Mesothelial cell of epicardium (in vitro differentiated cells): ENCODE measurements around the gene KLRG1. TPM values are rescaled to one million over a fixed set of nuclear protein-coding genes. Genes with fewer than 3 reads are reported as not detected.

Experiments
- DNase-seq, 2 experiments: peaks; one replicate each; pipeline ENCODE4 v3.0.0; 2021; ENCODE audit warnings: low spot score in 2 of 2; ENCODE audit not compliant: unreplicated experiment in 2 of 2
- H3K27ac Mint-ChIP-seq: 2 replicates; pipeline ENCODE4 v1.8.0; 2021; ENCODE audit warnings: mixed read lengths
- H3K27me3 Mint-ChIP-seq: 2 replicates; pipeline ENCODE4 v1.8.0; 2021; ENCODE audit warnings: low read depth, mixed read lengths
- H3K36me3 Mint-ChIP-seq: 2 replicates; pipeline ENCODE4 v1.8.0; 2021; ENCODE audit warnings: mixed read lengths
- H3K4me1 Mint-ChIP-seq: 2 replicates; pipeline ENCODE4 v1.8.0; 2021; ENCODE audit warnings: mixed read lengths
- H3K4me3 Mint-ChIP-seq: 2 replicates; pipeline ENCODE4 v1.8.0; 2021; ENCODE audit warnings: mild to moderate bottlenecking, moderate library complexity, mixed read lengths
- H3K9me3 Mint-ChIP-seq: 2 replicates; pipeline ENCODE4 v1.8.0; 2021; ENCODE audit warnings: mixed read lengths
- total RNA-seq: library from RNA; stranded (reverse); gene quantifications from 3 replicates; pipeline ENCODE4 v1.2.1, GENCODE V29; 2021
- TF ChIP-seq, protein P1 (sequence below): fragments of 200-600 bp; sonication (generic); IDR thresholded peaks from one replicate; pipeline ENCODE4 v1.5.0; 2021; ENCODE audit warnings: antibody characterized with exemption; ENCODE audit not compliant: unreplicated experiment

The KLRG1 gene
- total RNA-seq, 1 donor from 2014 or later, result 2.0 TPM

DNA sequence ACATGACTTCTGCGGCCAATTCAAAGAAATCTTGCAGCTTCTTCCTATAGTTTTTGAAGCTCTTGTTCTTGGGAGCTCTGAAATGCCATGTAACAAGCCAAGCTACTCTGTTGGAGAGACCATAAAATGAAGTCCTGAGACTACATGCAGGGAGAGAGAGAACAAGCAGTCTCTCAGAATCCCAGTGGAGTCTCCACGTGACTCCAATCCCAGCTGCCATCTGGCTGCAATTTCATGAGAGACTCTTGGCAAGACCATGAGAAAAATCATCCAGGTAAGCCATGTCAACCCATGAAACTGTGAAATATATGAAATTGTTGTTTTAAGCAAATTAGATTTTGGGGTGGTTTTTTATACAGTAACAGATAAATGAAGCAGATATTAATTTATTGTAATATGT, 54.4 kb downstream of the KLRG1 start:
- Mint-ChIP-seq H3K4me1 (no peaks in the 10 kb centered on the region), H3K4me3 (no peak overlapping the region), H3K27me3 (no peaks in the 10 kb centered on the region), H3K36me3 (no peaks in the 10 kb centered on the region), H3K27ac (no peak overlapping the region), H3K9me3 (peaks cover 11% of the 10 kb centered on the region)
- TF ChIP-seq, protein P1, sequence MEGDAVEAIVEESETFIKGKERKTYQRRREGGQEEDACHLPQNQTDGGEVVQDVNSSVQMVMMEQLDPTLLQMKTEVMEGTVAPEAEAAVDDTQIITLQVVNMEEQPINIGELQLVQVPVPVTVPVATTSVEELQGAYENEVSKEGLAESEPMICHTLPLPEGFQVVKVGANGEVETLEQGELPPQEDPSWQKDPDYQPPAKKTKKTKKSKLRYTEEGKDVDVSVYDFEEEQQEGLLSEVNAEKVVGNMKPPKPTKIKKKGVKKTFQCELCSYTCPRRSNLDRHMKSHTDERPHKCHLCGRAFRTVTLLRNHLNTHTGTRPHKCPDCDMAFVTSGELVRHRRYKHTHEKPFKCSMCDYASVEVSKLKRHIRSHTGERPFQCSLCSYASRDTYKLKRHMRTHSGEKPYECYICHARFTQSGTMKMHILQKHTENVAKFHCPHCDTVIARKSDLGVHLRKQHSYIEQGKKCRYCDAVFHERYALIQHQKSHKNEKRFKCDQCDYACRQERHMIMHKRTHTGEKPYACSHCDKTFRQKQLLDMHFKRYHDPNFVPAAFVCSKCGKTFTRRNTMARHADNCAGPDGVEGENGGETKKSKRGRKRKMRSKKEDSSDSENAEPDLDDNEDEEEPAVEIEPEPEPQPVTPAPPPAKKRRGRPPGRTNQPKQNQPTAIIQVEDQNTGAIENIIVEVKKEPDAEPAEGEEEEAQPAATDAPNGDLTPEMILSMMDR, result no peak
- no peak for DNase-seq

GRCh38 chr12:9047105-9047504, 57.8 kb downstream of the KLRG1 start:
- Mint-ChIP-seq H3K27me3 (no peaks in the 10 kb centered on the region), H3K27ac (no peak overlapping the region), H3K4me1 (peaks cover 4% of the 10 kb centered on the region), H3K36me3 (no peaks in the 10 kb centered on the region), H3K4me3 (no peak overlapping the region), H3K9me3 (peaks cover 11% of the 10 kb centered on the region)
- DNase-seq, result no peak
- TF ChIP-seq, protein P1, result no peak

DNA sequence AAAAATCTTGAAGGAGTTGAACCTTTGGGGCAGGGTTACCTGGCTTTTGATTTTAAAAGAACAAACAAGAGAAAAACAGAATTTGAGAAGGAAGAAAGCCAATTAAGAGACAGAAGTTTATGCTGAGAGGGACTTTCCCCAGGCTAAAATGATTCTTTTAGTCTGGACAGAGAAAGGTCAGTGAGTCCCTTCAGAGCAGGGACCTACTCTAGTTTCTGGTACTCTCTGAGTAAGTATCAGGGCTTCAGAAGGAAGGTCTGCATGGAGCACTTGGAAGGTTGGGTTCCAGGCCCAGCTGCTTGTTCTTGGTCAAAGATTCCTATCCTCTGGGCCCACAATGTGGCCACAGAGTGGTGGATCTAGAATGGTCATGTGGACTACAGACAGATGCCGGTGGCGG, 59.6 kb downstream of the KLRG1 start:
- Mint-ChIP-seq H3K4me3 (no peak overlapping the region), H3K4me1 (peaks cover 15% of the 10 kb centered on the region), H3K27me3 (no peaks in the 10 kb centered on the region), H3K27ac (no peak overlapping the region), H3K9me3 (peaks cover 11% of the 10 kb centered on the region), H3K36me3 (no peaks in the 10 kb centered on the region)
- TF ChIP-seq, protein P1, result no peak
- no peak for DNase-seq

- DNase-seq, result no peak
- peaks cover 15% of the 10 kb centered on the region for H3K4me1 Mint-ChIP-seq
- TF ChIP-seq, protein P1, result peak; percentile 57
- no peaks in the 10 kb centered on the region for H3K27me3 Mint-ChIP-seq
- H3K27ac Mint-ChIP-seq, result no peak overlapping the region
- no peaks in the 10 kb centered on the region for H3K36me3 Mint-ChIP-seq
- peaks cover 11% of the 10 kb centered on the region for H3K9me3 Mint-ChIP-seq
- no peak overlapping the region for H3K4me3 Mint-ChIP-seq
Observed at GRCh38 chr12:9049520-9050133, 60.3 kb downstream of the KLRG1 start.

DNA sequence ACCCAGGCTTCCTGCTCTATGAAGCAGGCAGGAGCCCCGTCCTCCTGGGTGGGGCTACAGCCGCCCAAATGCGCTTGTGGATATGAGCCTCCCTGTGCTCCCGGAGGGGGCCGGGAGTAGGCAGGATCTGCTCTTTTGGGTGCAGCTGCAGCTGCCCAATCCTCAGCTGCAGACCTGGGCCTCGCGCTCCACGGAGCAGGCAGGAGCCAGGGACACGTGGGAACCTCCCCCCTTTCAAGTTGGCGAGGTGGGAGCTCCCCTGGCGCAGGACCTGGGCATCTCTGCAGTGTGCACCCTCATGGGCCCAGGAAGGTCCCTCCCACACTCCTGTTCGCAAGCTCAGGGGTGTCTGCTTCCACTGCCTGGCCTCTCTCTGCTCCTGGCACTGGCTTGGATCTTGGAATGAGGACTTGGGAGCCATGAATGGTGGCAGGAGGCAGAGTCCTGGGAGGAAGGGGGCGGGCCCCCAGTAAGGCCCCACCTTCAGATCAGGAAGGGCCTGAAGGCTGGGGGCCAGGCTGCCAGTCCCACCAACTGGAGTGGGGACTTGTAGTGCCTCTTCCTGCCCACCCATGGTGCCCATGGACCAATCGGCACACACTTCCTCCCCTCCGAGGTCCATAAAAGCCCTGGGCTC, 61.3 kb downstream of the KLRG1 start:
- TF ChIP-seq, protein P1, result no peak
- peaks cover 7% of the 10 kb centered on the region for H3K9me3 Mint-ChIP-seq
- H3K27ac Mint-ChIP-seq, result no peak overlapping the region
- no peak for DNase-seq
- no peak overlapping the region for H3K4me3 Mint-ChIP-seq
- peaks cover 17% of the 10 kb centered on the region for H3K4me1 Mint-ChIP-seq
- H3K36me3 Mint-ChIP-seq, result no peaks in the 10 kb centered on the region
- no peaks in the 10 kb centered on the region for H3K27me3 Mint-ChIP-seq
